GM23338 (cell line): Measurements from ENCODE around the gene CALY. TPM values are rescaled to one million over a fixed set of nuclear protein-coding genes. Genes with fewer than 3 reads are reported as not detected.

Experiments
- ATAC-seq: fragments of 200-7000 bp; cut with Tn5 transposase; 3 replicates; pipeline ENCODE4 v1.9.1; 2020
- DNase-seq: peaks from one replicate; pipeline ENCODE4 v3.0.0-alpha.2; 2015; ENCODE audit warnings: low spot score
- H2AFZ ChIP-seq: fragments of 200-600 bp; sonication (generic); 2 replicates; pipeline ENCODE4 v1.8.0; 2016; ENCODE audit warnings: antibody characterized with exemption, mild to moderate bottlenecking, moderate library complexity
- H3F3A ChIP-seq: fragments of 200-600 bp; sonication (generic); replicated peaks from 2 replicates; pipeline ENCODE4 v1.8.0; 2017; ENCODE audit warnings: antibody characterized with exemption, mixed run types, low read depth
- H3K27ac ChIP-seq: fragments of 200-600 bp; sonication (generic); 2 replicates; pipeline ENCODE4 v1.6.1; 2016; ENCODE audit warnings: low read depth
- H3K27me3 ChIP-seq: fragments of 200-600 bp; sonication (generic); 2 replicates; pipeline ENCODE4 v1.8.0; 2016; ENCODE audit warnings: mild to moderate bottlenecking, mixed run types, moderate library complexity; ENCODE audit not compliant: insufficient read depth
- H3K36me3 ChIP-seq: fragments of 200-600 bp; sonication (generic); 2 replicates; pipeline ENCODE4 v1.8.0; 2016; ENCODE audit warnings: mild to moderate bottlenecking; ENCODE audit not compliant: insufficient read depth
- H3K4me1 ChIP-seq: fragments of 200-600 bp; sonication (generic); 2 replicates; pipeline ENCODE4 v1.8.0; 2016; ENCODE audit warnings: mild to moderate bottlenecking, moderate library complexity; ENCODE audit not compliant: insufficient read depth
- H3K4me2 ChIP-seq: fragments of 200-600 bp; sonication (generic); 2 replicates; pipeline ENCODE4 v1.7.1; 2017; ENCODE audit warnings: mixed run types
- H3K4me3 ChIP-seq: fragments of 200-600 bp; sonication (generic); 2 replicates; pipeline ENCODE4 v1.6.1; 2016; ENCODE audit warnings: mixed run types
- H3K79me2 ChIP-seq: fragments of 200-600 bp; sonication (generic); replicated peaks from 2 replicates; pipeline ENCODE4 v1.8.0; 2017; ENCODE audit warnings: mild to moderate bottlenecking; ENCODE audit not compliant: insufficient read depth
- H3K9me2 ChIP-seq: fragments of 200-600 bp; sonication (generic); 2 replicates; pipeline ENCODE4 v1.8.0; 2017; ENCODE audit not compliant: insufficient read depth
- H4K20me1 ChIP-seq: fragments of 200-600 bp; sonication (generic); replicated peaks from 2 replicates; pipeline ENCODE4 v1.8.0; 2017; ENCODE audit warnings: mild to moderate bottlenecking; ENCODE audit not compliant: insufficient read depth
- H3K27ac Mint-ChIP-seq: 2 replicates; pipeline ENCODE4 v1.8.0; 2020; ENCODE audit warnings: inconsistent platforms, mild to moderate bottlenecking, moderate library complexity, mixed read lengths
- H3K27me3 Mint-ChIP-seq: 3 replicates; pipeline ENCODE4 v1.8.0; 2022; ENCODE audit warnings: low read depth, mild to moderate bottlenecking, moderate library complexity, mixed read lengths, inconsistent platforms; ENCODE audit not compliant: insufficient read depth, poor library complexity
- H3K36me3 Mint-ChIP-seq: 3 replicates; pipeline ENCODE4 v1.8.0; 2021; ENCODE audit warnings: low read depth, mild to moderate bottlenecking, inconsistent platforms, moderate library complexity, mixed read lengths
- H3K4me1 Mint-ChIP-seq: 3 replicates; pipeline ENCODE4 v1.8.0; 2020; ENCODE audit warnings: mild to moderate bottlenecking, inconsistent platforms, mixed read lengths
- H3K4me3 Mint-ChIP-seq: 3 replicates; pipeline ENCODE4 v1.8.0; 2021; ENCODE audit warnings: moderate library complexity, mild to moderate bottlenecking, inconsistent platforms, mixed read lengths
- H3K9me3 Mint-ChIP-seq: 3 replicates; pipeline ENCODE4 v1.8.0; 2020; ENCODE audit warnings: moderate library complexity, mild to moderate bottlenecking, inconsistent platforms, mixed read lengths
- CREB1 ChIP-seq: fragments of 250-450 bp; sonication (Bioruptor Pico); IDR thresholded peaks from 2 replicates; pipeline ENCODE4 v1.5.0; 2020; ENCODE audit warnings: low read depth, mild to moderate bottlenecking, moderate library complexity
- ETS1 ChIP-seq: IDR thresholded peaks from 2 replicates; pipeline ENCODE4 v1.6.1; 2016; ENCODE audit warnings: antibody characterized with exemption
- EZH2 ChIP-seq: fragments of 200-600 bp; sonication (generic); IDR thresholded peaks from one replicate; pipeline ENCODE4 v1.8.0; 2017; ENCODE audit warnings: antibody characterized with exemption, mild to moderate bottlenecking, low read depth; ENCODE audit not compliant: unreplicated experiment
- EZH2phosphoT487 ChIP-seq: fragments of 200-600 bp; sonication (generic); IDR thresholded peaks from one replicate; pipeline ENCODE4 v1.8.1; 2018; ENCODE audit warnings: antibody characterized with exemption; ENCODE audit not compliant: unreplicated experiment
- JUNB ChIP-seq: IDR thresholded peaks from one replicate; pipeline ENCODE4 v1.6.1; 2016; ENCODE audit warnings: antibody characterized with exemption; ENCODE audit not compliant: unreplicated experiment
- NANOG ChIP-seq: IDR thresholded peaks from 2 replicates; pipeline ENCODE4 v1.6.1; 2016; ENCODE audit warnings: antibody characterized with exemption, borderline replicate concordance
- POLR2AphosphoS5 ChIP-seq: IDR thresholded peaks from 2 replicates; pipeline ENCODE4 v1.6.1; 2016; ENCODE audit warnings: antibody characterized with exemption, low read depth
- REST ChIP-seq: IDR thresholded peaks from one replicate; pipeline ENCODE4 v1.6.1; 2018; ENCODE audit warnings: antibody characterized with exemption; ENCODE audit not compliant: unreplicated experiment
- STAT1 ChIP-seq: IDR thresholded peaks from one replicate; pipeline ENCODE4 v1.6.1; 2016; ENCODE audit warnings: antibody characterized with exemption; ENCODE audit not compliant: unreplicated experiment
- ZNF114 ChIP-seq: fragments of 250-450 bp; sonication (Bioruptor Pico); IDR thresholded peaks from 2 replicates; pipeline ENCODE4 v1.5.0; 2020; ENCODE audit warnings: mild to moderate bottlenecking, moderate library complexity
- ZNF331 ChIP-seq: fragments of 250-450 bp; sonication (Bioruptor Pico); IDR thresholded peaks from 2 replicates; pipeline ENCODE4 v1.5.0; 2020; ENCODE audit warnings: low read depth, mild to moderate bottlenecking, moderate library complexity
- ZNF462 ChIP-seq: fragments of 250-450 bp; sonication (Bioruptor Pico); IDR thresholded peaks from 2 replicates; pipeline ENCODE4 v1.5.0; 2020; ENCODE audit warnings: mild to moderate bottlenecking, moderate library complexity
- polyA plus RNA-seq: library from polyadenylated mRNA; unstranded; fragments of >200 nt; fragmentation: Nextera tagmentation; extraction: Ambion mirVana; gene quantifications from 2 replicates; pipeline ENCODE4 v1.2.1, GENCODE V29; 2016
- total RNA-seq: library from RNA; depleted of rRNA; stranded (reverse); fragments of >200 nt; shearing (Covaris generic); gene quantifications from 2 replicates; pipeline ENCODE4 v1.2.3, GENCODE V29; 2014
- TF ChIP-seq, protein P1 (sequence below), 2 experiments: fragments of 200-600 bp in 1 of 2; sonication (generic) in 1 of 2; conservative IDR thresholded peaks; 2 replicates each; pipeline versions ENCODE4 v1.5.1 to v1.6.1; 2016 to 2017; ENCODE audit warnings: antibody characterized with exemption in 2 of 2, low read depth in 2 of 2, mild to moderate bottlenecking in 2 of 2, moderate library complexity in 1 of 2

Gene CALY
- total and polyA plus RNA-seq, 2 experiments from 2014 or later = 1.0 to 8.0 TPM

DNA sequence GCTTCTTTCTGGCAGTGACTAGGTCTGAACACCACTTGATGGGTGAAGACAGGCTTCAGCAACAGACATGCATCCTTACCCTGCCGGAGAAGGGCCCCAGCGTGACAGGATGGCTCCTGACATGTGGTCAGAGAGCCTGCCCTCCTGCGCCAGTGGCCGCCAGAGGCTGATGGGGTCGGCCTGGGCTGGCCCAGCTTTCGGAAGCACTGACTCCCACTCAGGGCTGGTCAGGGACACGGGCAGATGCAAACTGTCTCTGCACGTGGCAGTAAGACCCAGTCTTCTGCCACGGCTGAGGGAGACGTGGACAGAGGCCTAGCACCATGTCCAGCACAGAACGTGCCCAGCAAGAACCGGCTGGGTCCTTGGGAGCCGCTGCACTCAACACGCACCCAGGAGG is 38.2 kb downstream of the CALY start:
- Histone ChIP-seq H3K36me3 (peaks cover 17% of the 10 kb centered on the region), H2AFZ (no peak overlapping the region), H3K4me2 (no peak overlapping the region), H4K20me1 (no peaks in the 10 kb centered on the region; the same call in 1 of the 2 replicates), H3K27me3 (no peaks in the 10 kb centered on the region), H3K9me2 (no peaks in the 10 kb centered on the region), H3K27ac (no peak overlapping the region), H3K79me2 (peaks cover 3% of the 10 kb centered on the region; the same call in 1 of the 2 replicates), H3K4me3 (no peak overlapping the region), H3K4me1 (no peaks in the 10 kb centered on the region), H3F3A (no peaks in the 10 kb centered on the region; the same call in 1 of the 2 replicates)
- no peak for ATAC-seq
- no peak for TF ChIP-seq ZNF114 (CRISPR knock-in tag)
- TF ChIP-seq ZNF462 (CRISPR knock-in tag) = no peak
- TF ChIP-seq CREB1 = no peak
- TF ChIP-seq, protein P1, sequence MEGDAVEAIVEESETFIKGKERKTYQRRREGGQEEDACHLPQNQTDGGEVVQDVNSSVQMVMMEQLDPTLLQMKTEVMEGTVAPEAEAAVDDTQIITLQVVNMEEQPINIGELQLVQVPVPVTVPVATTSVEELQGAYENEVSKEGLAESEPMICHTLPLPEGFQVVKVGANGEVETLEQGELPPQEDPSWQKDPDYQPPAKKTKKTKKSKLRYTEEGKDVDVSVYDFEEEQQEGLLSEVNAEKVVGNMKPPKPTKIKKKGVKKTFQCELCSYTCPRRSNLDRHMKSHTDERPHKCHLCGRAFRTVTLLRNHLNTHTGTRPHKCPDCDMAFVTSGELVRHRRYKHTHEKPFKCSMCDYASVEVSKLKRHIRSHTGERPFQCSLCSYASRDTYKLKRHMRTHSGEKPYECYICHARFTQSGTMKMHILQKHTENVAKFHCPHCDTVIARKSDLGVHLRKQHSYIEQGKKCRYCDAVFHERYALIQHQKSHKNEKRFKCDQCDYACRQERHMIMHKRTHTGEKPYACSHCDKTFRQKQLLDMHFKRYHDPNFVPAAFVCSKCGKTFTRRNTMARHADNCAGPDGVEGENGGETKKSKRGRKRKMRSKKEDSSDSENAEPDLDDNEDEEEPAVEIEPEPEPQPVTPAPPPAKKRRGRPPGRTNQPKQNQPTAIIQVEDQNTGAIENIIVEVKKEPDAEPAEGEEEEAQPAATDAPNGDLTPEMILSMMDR (conservative IDR thresholded peaks at IDR 0.05; ENCODE audit: low read depth in 2 of 2) = no peak
- no peak for TF ChIP-seq NANOG
- TF ChIP-seq ETS1 = no peak
- TF ChIP-seq EZH2 = no peak
- no peak for TF ChIP-seq POLR2AphosphoS5
- TF ChIP-seq REST = no peak
- TF ChIP-seq JUNB = no peak
- TF ChIP-seq ZNF331 (CRISPR knock-in tag) = no peak
- no peak for TF ChIP-seq EZH2phosphoT487
- no peak for TF ChIP-seq STAT1
- Mint-ChIP-seq H3K9me3 (no peaks in the 10 kb centered on the region), H3K4me1 (no peaks in the 10 kb centered on the region), H3K36me3 (peaks cover 71% of the 10 kb centered on the region), H3K27me3 (peaks cover 2% of the 10 kb centered on the region), H3K27ac (no peak overlapping the region), H3K4me3 (no peak overlapping the region)
- no peak for DNase-seq
